Kidney epithelial cell (primary cell): ENCODE data around the gene ST6GALNAC5. TPM values are rescaled to one million over a fixed set of nuclear protein-coding genes. Genes with fewer than 3 reads are reported as not detected.

ENCODE experiments used
- DNase-seq: peaks from one replicate; pipeline ENCODE4 v3.0.0-alpha.2; 2010; ENCODE audit warnings: low read depth
- H3K27me3 ChIP-seq: 2 replicates; pipeline ENCODE4 v1.6.0; 2011; ENCODE audit warnings: low read length; ENCODE audit not compliant: control insufficient read depth, insufficient read depth
- H3K36me3 ChIP-seq: 2 replicates; pipeline ENCODE4 v1.5.1; 2011; ENCODE audit warnings: low read length; ENCODE audit not compliant: control insufficient read depth, insufficient read depth
- H3K4me3 ChIP-seq: 2 replicates; pipeline ENCODE4 v1.5.1; 2011; ENCODE audit warnings: low read depth, mild to moderate bottlenecking, control low read depth, low read length
- CTCF ChIP-seq: IDR thresholded peaks from 2 replicates; pipeline ENCODE4 v1.5.1; 2011; ENCODE audit warnings: mild to moderate bottlenecking, moderate library complexity, low read length, control low read depth, inconsistent platforms; ENCODE audit not compliant: insufficient read depth, poor library complexity, severe bottlenecking
- total RNA-seq: library from RNA; depleted of rRNA; stranded (reverse); fragments of >200 nt; gene quantifications from 2 replicates; pipeline ENCODE4 v1.2.3, GENCODE V29; 2015

The ST6GALNAC5 gene
- total RNA-seq, 1 donor from 2014 or later, result 9.4 TPM

- H3K36me3 ChIP-seq, result no peaks in the 10 kb centered on the region
- no peak overlapping the region for H3K4me3 ChIP-seq
- no peak for DNase-seq
- H3K27me3 ChIP-seq, result no peaks in the 10 kb centered on the region
- no peak for TF ChIP-seq CTCF
These were observed 38.8 kb downstream of the ST6GALNAC5 start for GRCh38 chr1:76905876-76906595.

- no peak for DNase-seq
- no peak for TF ChIP-seq CTCF
- H3K4me3 ChIP-seq, result no peak overlapping the region
These were observed 42.0 kb downstream of the ST6GALNAC5 start for GRCh38 chr1:76909311-76909710.

GRCh38 chr1:76919085-76919484, 51.8 kb downstream of the ST6GALNAC5 start:
- no peaks in the 10 kb centered on the region for H3K27me3 ChIP-seq
- H3K36me3 ChIP-seq, result no peaks in the 10 kb centered on the region
- H3K4me3 ChIP-seq, result no peak overlapping the region
- TF ChIP-seq CTCF, result no peak
- DNase-seq, result no peak

More at GRCh38 chr1:76909311-76909710, 42.0 kb downstream of the ST6GALNAC5 start:
- no peaks in the 10 kb centered on the region for H3K36me3 ChIP-seq
- no peaks in the 10 kb centered on the region for H3K27me3 ChIP-seq

- Histone ChIP-seq H3K4me3 (no peak overlapping the region), H3K36me3 (no peaks in the 10 kb centered on the region), H3K27me3 (no peaks in the 10 kb centered on the region)
- no peak for DNase-seq
- TF ChIP-seq CTCF, result no peak
These were observed 54.3 kb downstream of the ST6GALNAC5 start for GRCh38 chr1:76921590-76921989.

GRCh38 chr1:76925825-76926224, 58.5 kb downstream of the ST6GALNAC5 start:
- TF ChIP-seq CTCF, result no peak
- no peaks in the 10 kb centered on the region for H3K27me3 ChIP-seq
- no peak overlapping the region for H3K4me3 ChIP-seq
- no peaks in the 10 kb centered on the region for H3K36me3 ChIP-seq
- DNase-seq, result no peak

- no peak for TF ChIP-seq CTCF
These were observed 61.2 kb downstream of the ST6GALNAC5 start for GRCh38 chr1:76928522-76928921.

More at GRCh38 chr1:76928522-76928921, 61.2 kb downstream of the ST6GALNAC5 start:
- Histone ChIP-seq H3K27me3 (no peaks in the 10 kb centered on the region), H3K36me3 (no peaks in the 10 kb centered on the region), H3K4me3 (no peak overlapping the region)
- no peak for DNase-seq
